Measurements from ENCODE around the gene TRIM52.

The TRIM52 gene

GRCh38 chr5:181233801-181234454 is 27.0 kb downstream of the TRIM52 start:
- no peak for DNase-seq (ENCODE audit: low read depth, low spot score)

GRCh38 chr5:181233088-181233800 is 27.7 kb downstream of the TRIM52 start:
- DNase-seq (ENCODE audit: low read depth, low spot score), result no peak

- no peak for DNase-seq (ENCODE audit: low read depth, low spot score)
These were observed 28.4 kb downstream of the TRIM52 start for GRCh38 chr5:181232593-181232992.

- DNase-seq (ENCODE audit: low read depth, low spot score), result no peak
These were observed 29.5 kb downstream of the TRIM52 start for GRCh38 chr5:181231432-181231831.

- DNase-seq (ENCODE audit: low read depth, low spot score), result no peak
These were observed 30.4 kb downstream of the TRIM52 start for GRCh38 chr5:181230551-181230950.

GRCh38 chr5:181229996-181230395 is 30.9 kb downstream of the TRIM52 start:
- DNase-seq (ENCODE audit: low read depth, low spot score), result no peak

GRCh38 chr5:181224390-181225229 is 36.3 kb downstream of the TRIM52 start:
- DNase-seq (ENCODE audit: low read depth, low spot score), result no peak

GRCh38 chr5:181223729-181224389 is 37.1 kb downstream of the TRIM52 start:
- DNase-seq (ENCODE audit: low read depth, low spot score), result no peak

- peak; percentile 93 for DNase-seq (ENCODE audit: low read depth, low spot score)
These were observed 37.8 kb downstream of the TRIM52 start, which contains the start of gene TRIM41 for GRCh38 chr5:181223058-181223728. Gene TRIM41 (plus strand): TSS chr5:181223281. CDS start chr5:181224000, 719 bp downstream.

- no peak for DNase-seq (ENCODE audit: low read depth, low spot score)
These were observed 38.3 kb downstream of the TRIM52 start for GRCh38 chr5:181222630-181223057.

GRCh38 chr5:181221792-181222629 is 38.9 kb downstream of the TRIM52 start:
- DNase-seq (ENCODE audit: low read depth, low spot score), result peak; percentile 80

GRCh38 chr5:181221105-181221791 is 39.7 kb downstream of the TRIM52 start:
- DNase-seq (ENCODE audit: low read depth, low spot score), result no peak

- no peak for DNase-seq (ENCODE audit: low read depth, low spot score)
These were observed 40.8 kb downstream of the TRIM52 start for GRCh38 chr5:181220178-181220515.

- no peak for DNase-seq (ENCODE audit: low read depth, low spot score)
These were observed 41.4 kb downstream of the TRIM52 start for GRCh38 chr5:181219262-181220177.

GRCh38 chr5:181218795-181219124 is 42.2 kb downstream of the TRIM52 start:
- DNase-seq (ENCODE audit: low read depth, low spot score), result no peak

GRCh38 chr5:181217803-181218062 is 43.2 kb downstream of the TRIM52 start:
- DNase-seq (ENCODE audit: low read depth, low spot score), result no peak

- no peak for DNase-seq (ENCODE audit: low read depth, low spot score)
These were observed 43.7 kb downstream of the TRIM52 start for GRCh38 chr5:181217111-181217802.
